NCI-H526 (cell line): ENCODE data around the gene ZBTB2.
"Not testable (repeated sequence)": the region's sequence is repeated elsewhere in the genome, so short reads cannot be mapped to it uniquely, and the experiment has no call there.

Experiments
- DNase-seq, 2 experiments: peaks; one replicate each; lab custom pipeline; 2025; lab: John Stamatoyannopoulos, UW

The ZBTB2 gene

GRCh38 chr6:151372164-151372563 is 19.2 kb downstream of the ZBTB2 start:
- DNase-seq: no peak

DNA sequence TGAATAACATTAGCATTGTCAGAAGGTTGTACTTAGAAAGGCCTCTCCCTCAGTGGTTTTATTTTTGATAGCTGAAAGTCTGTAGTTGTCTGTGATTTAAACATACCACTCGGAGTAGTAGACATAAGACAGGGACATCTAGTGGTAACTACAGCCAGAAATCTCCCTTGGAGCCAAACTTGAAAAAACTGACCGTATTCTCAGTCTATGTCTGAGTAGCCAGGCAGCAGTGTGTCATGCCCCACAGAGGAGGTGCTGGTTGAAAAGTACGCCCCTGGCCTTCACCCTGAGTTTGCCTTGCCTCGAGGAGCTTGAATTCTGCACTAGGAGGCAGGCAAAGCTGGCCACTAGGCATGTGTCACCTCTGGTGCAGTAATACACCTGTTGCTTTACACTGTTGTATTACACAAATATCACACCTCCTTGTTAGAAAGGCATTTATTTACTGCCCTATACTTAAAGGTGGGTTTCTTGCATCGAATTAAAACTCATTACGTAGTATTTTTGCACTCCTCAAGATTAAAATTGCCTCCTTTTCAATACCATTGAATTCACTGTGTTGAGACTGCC is 20.8 kb downstream of the ZBTB2 start:
- DNase-seq: no peak

- DNase-seq: no peak
Observed at GRCh38 chr6:151365233-151365632, 26.1 kb downstream of the ZBTB2 start.

GRCh38 chr6:151359486-151359885 is 31.9 kb downstream of the ZBTB2 start:
- DNase-seq: no peak

DNA sequence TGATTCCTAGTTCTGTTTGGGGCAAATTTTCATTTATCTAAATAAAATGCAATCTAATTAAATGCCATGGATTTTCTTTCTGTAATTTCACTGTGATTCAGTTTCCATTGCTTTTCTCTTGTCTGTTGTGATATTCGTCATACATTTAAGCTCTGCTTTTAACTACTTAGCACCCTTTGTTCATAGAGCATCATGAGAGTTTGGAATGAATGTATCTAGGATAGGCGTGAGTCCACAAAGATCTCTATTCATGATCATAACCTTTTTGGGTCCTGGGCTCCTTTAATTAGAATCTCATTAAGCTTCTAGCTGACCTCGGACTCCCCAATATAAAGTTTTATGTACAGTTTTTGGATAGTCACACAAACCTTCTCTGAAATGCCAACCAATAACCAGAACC is 32.9 kb downstream of the ZBTB2 start:
- DNase-seq: no peak

- no peak for DNase-seq
Observed at GRCh38 chr6:151357758-151358436, 33.5 kb downstream of the ZBTB2 start.

DNA sequence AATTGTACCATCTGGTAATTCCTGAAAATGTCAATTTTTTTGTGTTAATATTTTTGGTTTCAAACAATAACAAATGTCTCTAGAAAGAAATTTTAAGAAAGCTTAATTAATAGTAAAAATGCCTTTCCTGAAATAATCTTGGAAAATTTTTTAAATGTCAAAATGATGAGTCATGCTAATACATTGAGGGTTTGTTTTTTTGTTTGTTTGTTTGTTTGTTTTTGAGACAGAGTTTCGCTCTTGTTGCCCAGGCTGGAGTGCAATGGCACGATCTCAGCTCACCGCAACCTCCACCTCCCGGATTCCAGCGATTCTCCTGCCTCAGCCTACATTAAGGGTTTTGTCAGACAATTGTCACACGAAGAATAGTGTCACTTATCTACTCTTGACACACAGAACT is 34.4 kb downstream of the ZBTB2 start:
- not testable (repeated sequence) for DNase-seq

DNA sequence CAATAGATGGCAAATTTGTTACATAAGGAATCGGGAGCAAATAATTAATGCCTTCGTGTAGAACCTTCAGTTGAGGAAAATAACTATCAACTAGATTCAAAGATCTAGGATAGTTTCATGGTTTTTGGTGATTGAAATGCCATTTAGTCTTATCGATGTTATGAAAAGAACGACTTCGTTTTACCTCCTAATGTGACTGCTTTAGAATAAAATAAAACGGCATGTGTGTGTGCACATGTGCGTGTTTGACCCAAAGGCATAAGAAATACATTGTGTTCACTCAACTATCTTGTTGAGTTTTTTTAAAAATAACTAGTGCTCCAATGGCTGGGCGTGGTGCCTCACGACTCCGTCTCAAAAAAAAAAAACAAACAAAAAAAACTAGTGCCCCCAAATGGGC is 37.6 kb downstream of the ZBTB2 start:
- no peak for DNase-seq

- DNase-seq: no peak
Observed at GRCh38 chr6:151352410-151353396, 38.7 kb downstream of the ZBTB2 start.

DNA sequence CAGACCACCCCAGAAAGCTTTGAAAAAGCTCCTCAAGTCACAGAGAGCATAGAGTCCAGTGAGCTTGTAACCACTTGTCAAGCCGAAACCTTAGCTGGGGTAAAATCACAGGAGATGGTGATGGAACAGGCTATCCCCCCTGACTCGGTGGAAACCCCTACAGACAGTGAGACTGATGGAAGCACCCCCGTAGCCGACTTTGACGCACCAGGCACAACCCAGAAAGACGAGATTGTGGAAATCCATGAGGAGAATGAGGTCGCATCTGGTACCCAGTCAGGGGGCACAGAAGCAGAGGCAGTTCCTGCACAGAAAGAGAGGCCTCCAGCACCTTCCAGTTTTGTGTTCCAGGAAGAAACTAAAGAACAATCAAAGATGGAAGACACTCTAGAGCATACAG is 39.6 kb downstream of the ZBTB2 start:
- no peak for DNase-seq

- no peak for DNase-seq
Observed at GRCh38 chr6:151351146-151351700, 40.1 kb downstream of the ZBTB2 start.

GRCh38 chr6:151350442-151351145 is 40.8 kb downstream of the ZBTB2 start:
- no peak for DNase-seq

- DNase-seq: no peak
Observed at GRCh38 chr6:151349651-151350270, 41.6 kb downstream of the ZBTB2 start.

- not testable (repeated sequence) for DNase-seq
Observed at GRCh38 chr6:151342750-151343149, 48.6 kb downstream of the ZBTB2 start.

- DNase-seq: no peak
Observed at GRCh38 chr6:151341476-151342195, 49.7 kb downstream of the ZBTB2 start.

- no peak for DNase-seq
Observed at GRCh38 chr6:151340219-151340978, 51.0 kb downstream of the ZBTB2 start.

- no peak for DNase-seq
Observed at GRCh38 chr6:151339369-151339768, 52.0 kb downstream of the ZBTB2 start.

GRCh38 chr6:151338651-151339200 is 52.6 kb downstream of the ZBTB2 start:
- DNase-seq: no peak

DNA sequence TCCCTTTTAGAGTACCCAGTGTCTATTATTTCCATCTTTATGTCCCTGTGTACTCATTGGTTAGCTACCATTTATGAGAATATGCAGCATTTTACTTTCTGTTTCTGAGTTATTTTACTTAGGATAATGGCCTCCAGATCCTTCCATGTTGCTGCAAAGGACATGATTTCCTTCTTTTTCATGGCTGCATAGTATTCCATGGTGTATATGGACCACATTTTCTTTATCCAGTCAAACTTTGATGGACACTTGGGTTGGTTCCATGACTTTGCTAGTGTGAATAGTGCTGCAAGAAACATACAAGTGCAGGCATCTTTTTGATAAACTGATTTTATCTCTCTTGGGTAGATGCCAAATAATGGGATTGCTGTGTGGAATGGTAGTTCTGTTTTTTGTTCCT is 55.4 kb downstream of the ZBTB2 start:
- DNase-seq: no peak
